ENCODE data around the gene RAB11FIP4. TPM values are rescaled to one million over a fixed set of nuclear protein-coding genes. Genes with fewer than 3 reads are reported as not detected.

RAB11FIP4 gene
- total RNA-seq, 1 experiment from 2014 or later: 15.1 TPM

- H3K9me2 ChIP-seq (ENCODE audit: insufficient read depth): no peaks in the 10 kb centered on the region
- H3K4me1 ChIP-seq (ENCODE audit: control insufficient read depth in 1 of 2, insufficient read depth in 2 of 2, low read length in 2 of 2): peaks cover 0 to 8% of the 10 kb centered on the region in 2 experiments; a peak in 3 of 4 replicates
- no peaks in the 10 kb centered on the region for H3K27me3 ChIP-seq (ENCODE audit: insufficient read depth, low read length)
- intact Hi-C loops (cut with micrococcal nuclease): loop anchor here (5.0 kb wide), 1 partner anchor 345 kb away; the partner anchor contains the start of gene UTP6
- DNase-seq (ENCODE audit: low read depth, low spot score) (no peak), ATAC-seq (no peak)
- no peaks in the 10 kb centered on the region for H4K20me1 ChIP-seq (ENCODE audit: insufficient read depth)
- POLR2A ChIA-PET: interaction anchor here (1.5 kb wide), 1 partner anchor 285 kb away, joined by 3 read pairs; no protein-coding TSS in a partner anchor
- TF ChIP-seq JUND (IDR thresholded peaks at IDR 0.05) (no peak), POLR2A (IDR thresholded peaks at IDR 0.05; ENCODE audit: borderline replicate concordance, extremely low read depth, insufficient read depth, insufficient read length) (no peak), POLR2AphosphoS5 (IDR thresholded peaks at IDR 0.05; ENCODE audit: low read depth, low read length) (no peak), EZH2phosphoT487 (IDR thresholded peaks at IDR 0.05; ENCODE audit: borderline replicate concordance) (no peak), EZH2 (IDR thresholded peaks at IDR 0.05) (no peak), FOSL1 (IDR thresholded peaks at IDR 0.05; ENCODE audit: low read depth) (no peak), SRF (IDR thresholded peaks at IDR 0.05; ENCODE audit: low read depth) (no peak), ZBTB33 (IDR thresholded peaks at IDR 0.05; ENCODE audit: extremely low read depth, insufficient replicate concordance, low read length) (no peak), RAD21 (IDR thresholded peaks at IDR 0.05; ENCODE audit: low read depth) (no peak), YY1 (IDR thresholded peaks at IDR 0.05; ENCODE audit: extremely low read depth, insufficient replicate concordance, low read depth, low read length) (no peak), EGR1 (IDR thresholded peaks at IDR 0.05; ENCODE audit: low read depth) (no peak), ELF1 (IDR thresholded peaks at IDR 0.05; ENCODE audit: borderline replicate concordance, low read depth) (no peak), SIN3A (IDR thresholded peaks at IDR 0.05; ENCODE audit: low read depth) (no peak)
- H3K9ac ChIP-seq (ENCODE audit: low read length): no peak overlapping the region
- no peaks in the 10 kb centered on the region for H3K79me2 ChIP-seq (ENCODE audit: insufficient read depth, low read length)
- H2AFZ ChIP-seq (ENCODE audit: low read depth, low read length, poor library complexity, severe bottlenecking): no peak overlapping the region
- CTCF ChIA-PET: interaction anchor here (0.8 to 3.2 kb wide), 3 partner anchors 120 to 285 kb away, joined by 3 to 28 read pairs (median 4); no protein-coding TSS in a partner anchor
- no peaks in the 10 kb centered on the region for H3K36me3 ChIP-seq (ENCODE audit: control insufficient read depth in 1 of 2, insufficient read depth in 2 of 2, low read length in 2 of 2)
- no TSS peak for BruUV-seq (replicated peaks)
- no peak overlapping the region for H3K4me3 ChIP-seq (replicated peaks in 1 of 2; ENCODE audit: low read depth in 1 of 2, low read length in 2 of 2)
- no peak overlapping the region for H3K27ac ChIP-seq (ENCODE audit: low read depth, low read length)
- H3K4me2 ChIP-seq (ENCODE audit: low read length): no peak overlapping the region
- RAD21 ChIA-PET (ENCODE audit: low non-redundant PET in 1 of 2, low total read pairs in 2 of 2, uncharacterized antibody in 2 of 2, unreplicated experiment in 2 of 2): no interaction called here
- H3K9me3 ChIP-seq (ENCODE audit: control insufficient read depth in 1 of 2, insufficient read depth in 1 of 2, low read depth in 1 of 2, low read length in 2 of 2): no peaks in the 10 kb centered on the region
Measured at GRCh38 chr17:31556969-31557645, 165.6 kb downstream of the RAB11FIP4 start.

Data from HCT116 (cell line).